ENCODE data around the gene SLC6A12.

The SLC6A12 gene

GRCh38 chr12:210277-211141, 3.4 kb downstream of the SLC6A12 start:
- no peak for DNase-seq (ENCODE audit: low read depth)
- TF ChIP-seq CTCF (conservative IDR thresholded peaks at IDR 0.05; ENCODE audit: low read depth, low read length) = no peak
- no peak overlapping the region for H3K4me3 ChIP-seq (ENCODE audit: low read length)

- TF ChIP-seq CTCF (conservative IDR thresholded peaks at IDR 0.05; ENCODE audit: low read depth, low read length) = no peak
- no peak for DNase-seq (ENCODE audit: low read depth)
- no peak overlapping the region for H3K4me3 ChIP-seq (ENCODE audit: low read length)
Observed at GRCh38 chr12:209851-210250, 4.1 kb downstream of the SLC6A12 start.

GRCh38 chr12:209246-209645, 4.7 kb downstream of the SLC6A12 start:
- no peak for DNase-seq (ENCODE audit: low read depth)
- TF ChIP-seq CTCF (conservative IDR thresholded peaks at IDR 0.05; ENCODE audit: low read depth, low read length) = no peak
- no peak overlapping the region for H3K4me3 ChIP-seq (ENCODE audit: low read length)

GRCh38 chr12:208813-209212, 5.1 kb downstream of the SLC6A12 start:
- TF ChIP-seq CTCF (conservative IDR thresholded peaks at IDR 0.05; ENCODE audit: low read depth, low read length) = no peak
- no peak overlapping the region for H3K4me3 ChIP-seq (ENCODE audit: low read length)
- no peak for DNase-seq (ENCODE audit: low read depth)

- no peak for TF ChIP-seq CTCF (conservative IDR thresholded peaks at IDR 0.05; ENCODE audit: low read depth, low read length)
- DNase-seq (ENCODE audit: low read depth) = no peak
- no peak overlapping the region for H3K4me3 ChIP-seq (ENCODE audit: low read length)
Observed at GRCh38 chr12:207804-208203, 6.2 kb downstream of the SLC6A12 start.

GRCh38 chr12:206746-207440, 7.1 kb downstream of the SLC6A12 start:
- no peak for DNase-seq (ENCODE audit: low read depth)
- H3K4me3 ChIP-seq (ENCODE audit: low read length) = no peak overlapping the region
- TF ChIP-seq CTCF (conservative IDR thresholded peaks at IDR 0.05; ENCODE audit: low read depth, low read length) = no peak

GRCh38 chr12:205026-205425, 8.9 kb downstream of the SLC6A12 start:
- DNase-seq (ENCODE audit: low read depth) = no peak
- H3K4me3 ChIP-seq (ENCODE audit: low read length) = no peak overlapping the region
- no peak for TF ChIP-seq CTCF (conservative IDR thresholded peaks at IDR 0.05; ENCODE audit: low read depth, low read length)

Data from retinal pigment epithelial cell (primary cell).